Tibial nerve (tissue), 3 donors: ENCODE results near the gene ZNF497.

ENCODE experiments used
- CTCF ChIP-seq, 5 experiments: fragments of 200-600 bp in 3 of 5; fragments of 450-650 bp in 2 of 5; sonication (generic) in 3 of 5; IDR thresholded peaks; one replicate each; pipeline ENCODE4 v1.5.1; 2016 to 2019; ENCODE audit warnings: antibody characterized with exemption in 5 of 5, mild to moderate bottlenecking in 3 of 5, moderate library complexity in 2 of 5
- POLR2A ChIP-seq, 2 donors: fragments of 450-650 bp; IDR thresholded peaks; one replicate each; pipeline ENCODE4 v1.6.1; 2017; ENCODE audit warnings: antibody characterized with exemption in 2 of 2, mild to moderate bottlenecking in 2 of 2, moderate library complexity in 2 of 2

GRCh38 chr19:58361900-58362271 lies 665 bp downstream of the ZNF497 start:
- TF ChIP-seq CTCF (IDR thresholded peaks at IDR 0.05) (no peak), POLR2A (IDR thresholded peaks at IDR 0.05) (no peak)
